Activated CD8-positive, alpha-beta memory T cell treated with anti-CD3 and anti-CD28 coated beads for 36 hours (primary cell): ENCODE data around the gene GOSR2. TPM values are rescaled to one million over a fixed set of nuclear protein-coding genes. Genes with fewer than 3 reads are reported as not detected.

ENCODE experiments used
- CTCF ChIA-PET: fragments of 350-600 bp; sonication (Branson Sonifier 250); formaldehyde crosslinking; loops from one replicate; lab custom pipeline; 2021; ENCODE audit warnings: antibody characterized with exemption; lab: Charles Lee
- POLR2A ChIA-PET: fragments of 350-600 bp; sonication (Branson Sonifier 250); formaldehyde crosslinking; loops from one replicate; lab custom pipeline; 2021; ENCODE audit warnings: antibody characterized with exemption; lab: Charles Lee
- total RNA-seq, 2 experiments: library from RNA; stranded (reverse); gene quantifications; one replicate each; pipeline ENCODE4 v1.2.3, GENCODE V29; 2021

Gene GOSR2
- total RNA-seq, 2 experiments from 2014 or later: 56.0 to 56.5 TPM

- ChIA-PET CTCF (no interaction called here), POLR2A (no interaction called here)
Measured at GRCh38 chr17:46889992-46890564, 32.9 kb upstream of the GOSR2 start.

- ChIA-PET CTCF (no interaction called here), POLR2A (no interaction called here)
Measured at GRCh38 chr17:46890638-46891037, 32.3 kb upstream of the GOSR2 start.

GRCh38 chr17:46892192-46892703 lies 30.7 kb upstream of the GOSR2 start:
- ChIA-PET CTCF (no interaction called here), POLR2A (no interaction called here)

- CTCF ChIA-PET: no interaction called here
- POLR2A ChIA-PET: no interaction called here
Measured at GRCh38 chr17:46894024-46894423, 28.9 kb upstream of the GOSR2 start.

- ChIA-PET POLR2A (no interaction called here), CTCF (no interaction called here)
Measured at GRCh38 chr17:46894476-46895151, 28.3 kb upstream of the GOSR2 start.

GRCh38 chr17:46895171-46895570 lies 27.8 kb upstream of the GOSR2 start:
- ChIA-PET CTCF (no interaction called here), POLR2A (no interaction called here)

GRCh38 chr17:46896991-46897390 lies 26.0 kb upstream of the GOSR2 start:
- CTCF ChIA-PET: no interaction called here

GRCh38 chr17:46898364-46898763 lies 24.6 kb upstream of the GOSR2 start:
- POLR2A ChIA-PET: no interaction called here

More at GRCh38 chr17:46896991-46897390, 26.0 kb upstream of the GOSR2 start:
- POLR2A ChIA-PET: no interaction called here

GRCh38 chr17:46898860-46899259 lies 24.1 kb upstream of the GOSR2 start:
- ChIA-PET CTCF (no interaction called here), POLR2A (no interaction called here)

More at GRCh38 chr17:46898364-46898763, 24.6 kb upstream of the GOSR2 start:
- CTCF ChIA-PET: no interaction called here

GRCh38 chr17:46901291-46901690 lies 21.7 kb upstream of the GOSR2 start:
- ChIA-PET CTCF (no interaction called here), POLR2A (no interaction called here)

GRCh38 chr17:46903762-46904672 lies 18.9 kb upstream of the GOSR2 start:
- POLR2A ChIA-PET: no interaction called here
- CTCF ChIA-PET: no interaction called here

- ChIA-PET POLR2A (no interaction called here), CTCF (interaction anchor here (0.6 kb wide), 1 partner anchor 77 kb away, joined by 4 read pairs; no protein-coding TSS in a partner anchor)
Measured at GRCh38 chr17:46908068-46908737, 14.8 kb upstream of the GOSR2 start.

- CTCF ChIA-PET: no interaction called here
- POLR2A ChIA-PET: no interaction called here
Measured at GRCh38 chr17:46910179-46910927, 12.6 kb upstream of the GOSR2 start.

- ChIA-PET POLR2A (no interaction called here), CTCF (no interaction called here)
Measured at GRCh38 chr17:46911311-46911710, 11.6 kb upstream of the GOSR2 start.

GRCh38 chr17:46915596-46915995 lies 7.4 kb upstream of the GOSR2 start:
- ChIA-PET POLR2A (no interaction called here), CTCF (no interaction called here)

GRCh38 chr17:46916211-46916610 lies 6.7 kb upstream of the GOSR2 start:
- ChIA-PET POLR2A (no interaction called here), CTCF (no interaction called here)

GRCh38 chr17:46916623-46917022 lies 6.3 kb upstream of the GOSR2 start:
- POLR2A ChIA-PET: no interaction called here

GRCh38 chr17:46917041-46917440 lies 5.9 kb upstream of the GOSR2 start:
- POLR2A ChIA-PET: no interaction called here
- CTCF ChIA-PET: no interaction called here

More at GRCh38 chr17:46916623-46917022, 6.3 kb upstream of the GOSR2 start:
- CTCF ChIA-PET: no interaction called here

GRCh38 chr17:46917516-46917915 lies 5.4 kb upstream of the GOSR2 start:
- ChIA-PET CTCF (no interaction called here), POLR2A (no interaction called here)
